GM12892 (cell line): Measurements from ENCODE around the gene MBD5.

Source experiments
- POLR2A ChIP-seq: IDR thresholded peaks from 2 replicates; pipeline ENCODE4 v1.6.1; 2011; ENCODE audit warnings: low read depth, low read length, control low read depth
- POLR2AphosphoS5 ChIP-seq: IDR thresholded peaks from 2 replicates; pipeline ENCODE4 v1.6.1; 2011; ENCODE audit warnings: low read depth, low read length, control low read depth

GRCh38 chr2:148237911-148238310 is 217.0 kb downstream of the MBD5 start:
- no peak for TF ChIP-seq POLR2A
- TF ChIP-seq POLR2AphosphoS5 = no peak
